ENCODE results near the gene RDH12.
A peak's percentile ranks its signal among the peaks of the same experiment; 100 is the strongest.
"Not testable (repeated sequence)": the region's sequence is repeated elsewhere in the genome, so short reads cannot be mapped to it uniquely, and the experiment has no call there.

The RDH12 gene

DNA sequence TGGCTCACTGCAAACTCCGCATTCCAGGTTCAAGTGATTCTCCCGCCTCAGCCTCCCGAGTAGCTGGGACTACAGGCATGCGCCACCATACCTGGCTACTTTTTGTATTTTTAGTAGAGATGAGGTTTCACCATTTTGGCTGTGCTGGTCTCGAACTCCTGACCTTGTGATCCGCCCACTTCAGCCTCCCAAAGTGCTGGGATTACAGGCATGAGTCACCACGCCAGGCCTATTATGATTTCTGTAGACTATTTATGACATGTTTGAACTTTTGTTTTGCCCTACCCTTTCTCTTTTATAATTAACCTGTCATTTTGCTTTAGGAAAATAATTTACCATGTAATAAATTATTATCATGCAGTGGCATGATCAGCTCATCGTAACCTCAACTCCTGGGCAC is at the start of gene RDH12:
TSS of gene RDH12 (plus strand) at position 395 of the 400 bp plus-strand sequence. CDS start 20,757 bp downstream, outside the sequence.
- not testable (repeated sequence) for DNase-seq (ENCODE audit: low read depth, low spot score)

GRCh38 chr14:67652189-67652588 is 49.5 kb upstream of the RDH12 start:
- DNase-seq (ENCODE audit: low read depth, low spot score): no peak

DNA sequence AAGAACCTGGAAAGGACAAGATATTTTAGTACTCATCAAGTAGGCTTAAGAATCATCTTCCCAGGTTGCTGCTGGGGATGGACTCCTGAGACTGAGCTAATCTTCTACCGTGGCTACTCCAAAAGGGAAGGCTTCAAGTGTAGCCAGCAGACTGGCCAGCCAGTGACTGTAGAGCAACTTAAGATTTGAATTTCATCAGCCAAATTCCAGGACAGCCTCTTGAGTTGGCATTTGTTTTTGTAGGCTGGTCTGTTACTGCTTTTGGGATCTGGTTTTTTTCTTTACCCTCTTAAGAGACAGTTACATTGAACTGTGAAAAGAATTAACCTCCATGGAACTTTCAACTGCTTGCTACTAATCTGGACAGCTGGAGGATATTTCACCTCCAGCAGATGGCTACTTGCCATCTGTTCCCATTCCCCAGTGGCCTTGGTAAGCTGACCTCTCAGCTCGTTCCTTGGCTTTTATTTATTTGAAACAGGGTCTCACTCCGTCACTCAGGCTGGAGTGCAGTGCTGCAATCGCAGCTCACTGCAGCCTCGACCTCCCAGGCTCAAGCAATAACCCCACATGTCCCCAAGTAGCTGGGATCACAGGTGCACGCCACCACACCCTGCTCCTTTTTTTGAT is 47.9 kb upstream of the RDH12 start:
- DNase-seq (ENCODE audit: low read depth, low spot score): no peak

- DNase-seq (ENCODE audit: low read depth, low spot score): no peak
Measured at GRCh38 chr14:67663633-67664032, 38.1 kb upstream of the RDH12 start.

- no peak for DNase-seq (ENCODE audit: low read depth, low spot score)
Measured at GRCh38 chr14:67665868-67666267, 35.8 kb upstream of the RDH12 start.

- DNase-seq (ENCODE audit: low read depth, low spot score): peak; percentile 20
Measured at GRCh38 chr14:67666750-67667449, 34.8 kb upstream of the RDH12 start.

DNA sequence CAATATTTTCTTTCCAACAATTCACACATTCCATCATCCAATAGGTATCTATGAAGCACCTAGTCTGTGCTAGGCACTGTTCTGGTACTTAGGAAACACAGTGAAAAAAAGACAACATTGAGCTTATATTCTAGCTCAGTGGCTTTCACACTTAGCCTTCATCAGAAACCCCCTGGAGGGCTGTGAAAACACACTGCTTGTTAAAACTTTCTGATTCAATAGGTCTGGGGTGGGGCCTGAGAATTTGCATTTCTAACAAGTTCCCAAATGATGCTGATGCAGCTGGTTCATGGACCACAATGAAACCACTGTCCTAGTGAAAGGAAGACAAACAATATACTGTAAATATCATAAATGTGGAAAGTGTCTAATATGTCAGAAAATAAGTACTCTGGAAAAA is 33.1 kb upstream of the RDH12 start:
- DNase-seq (ENCODE audit: low read depth, low spot score): no peak

- no peak for DNase-seq (ENCODE audit: low read depth, low spot score)
Measured at GRCh38 chr14:67673451-67673850, 28.2 kb upstream of the RDH12 start.

- DNase-seq (ENCODE audit: low read depth, low spot score): no peak
Measured at GRCh38 chr14:67674139-67674479, 27.6 kb upstream of the RDH12 start.

DNA sequence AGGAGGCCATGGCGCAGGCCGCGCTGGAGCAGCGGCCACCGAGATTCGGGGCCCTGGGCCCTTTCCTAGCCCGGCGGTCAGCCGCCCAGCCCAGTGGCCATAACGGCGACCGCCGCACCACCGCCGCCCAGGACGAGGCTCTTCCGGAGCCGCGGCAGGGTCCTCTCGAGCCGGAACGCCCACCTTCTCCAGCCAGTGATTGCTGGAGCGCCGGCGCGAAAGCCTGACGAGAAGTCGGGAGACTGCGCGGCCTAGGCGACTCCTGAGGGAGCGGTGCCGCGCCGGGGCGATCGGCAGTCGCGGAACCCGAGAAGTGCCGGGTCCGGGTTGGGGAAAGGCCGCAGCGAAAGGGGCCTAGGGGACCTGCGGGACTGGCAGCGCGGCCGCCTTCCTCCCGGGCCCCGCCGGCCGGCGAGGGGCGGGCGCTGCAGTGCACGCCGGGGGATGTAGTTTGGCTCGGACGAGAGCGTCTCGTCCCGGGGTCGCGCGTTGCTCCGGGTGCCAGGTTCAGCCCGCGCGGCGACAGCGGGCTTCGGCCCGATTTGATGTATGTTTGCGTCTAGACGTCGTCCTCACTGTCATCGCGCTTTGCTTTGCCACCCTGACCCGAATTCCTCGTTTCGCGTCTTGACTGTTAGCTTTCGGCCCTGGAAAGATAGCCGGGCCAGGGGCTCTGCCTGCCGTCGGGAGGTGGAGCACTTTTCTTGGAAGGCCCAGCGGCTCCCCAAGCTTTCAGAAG is 27.0 kb upstream of the RDH12 start, which contains the start of gene VTI1B:
TSS of gene VTI1B (minus strand) at position 153 of the 739 bp plus-strand sequence. CDS start at position 10, 143 bp downstream.
- no peak for DNase-seq (ENCODE audit: low read depth, low spot score)

DNA sequence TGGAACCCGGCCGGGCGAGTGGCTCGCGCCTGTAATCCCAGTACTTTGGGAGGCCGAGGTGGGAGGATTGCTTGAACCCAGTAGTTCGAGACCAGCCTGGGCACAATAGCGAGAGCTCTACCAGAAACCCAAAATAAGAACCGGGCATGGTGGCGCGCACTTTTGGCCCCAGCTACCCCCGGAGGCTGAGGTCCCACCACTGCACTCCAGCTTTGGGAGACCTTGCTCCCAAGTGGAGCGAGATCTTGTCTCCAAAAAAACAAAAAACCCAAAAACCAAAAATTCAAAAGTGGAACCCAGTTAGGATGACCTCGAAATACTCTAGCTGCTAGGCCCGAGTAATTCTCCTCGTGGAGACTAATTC is 26.5 kb upstream of the RDH12 start:
- DNase-seq (ENCODE audit: low read depth, low spot score): no peak

DNA sequence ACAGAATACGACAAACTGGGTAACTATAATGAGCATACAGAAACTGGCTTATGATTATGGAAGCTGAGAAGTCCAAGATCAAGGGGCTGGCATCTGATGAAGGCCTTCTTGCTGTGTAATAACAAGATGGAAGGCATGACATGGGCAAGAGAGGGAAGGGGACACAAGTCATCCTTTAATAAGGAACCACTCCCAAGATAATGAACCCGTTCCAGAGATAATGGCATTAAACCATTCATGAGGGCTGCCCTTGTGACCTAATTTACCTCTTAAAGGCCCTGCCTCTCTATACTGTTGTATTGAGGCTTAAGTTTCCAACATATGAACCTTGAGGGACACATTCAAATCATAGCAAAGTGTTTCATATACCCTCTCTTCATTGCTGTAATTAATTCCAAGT is 22.7 kb upstream of the RDH12 start:
- DNase-seq (ENCODE audit: low read depth, low spot score): no peak

- no peak for DNase-seq (ENCODE audit: low read depth, low spot score)
Measured at GRCh38 chr14:67680121-67680602, 21.5 kb upstream of the RDH12 start.

DNA sequence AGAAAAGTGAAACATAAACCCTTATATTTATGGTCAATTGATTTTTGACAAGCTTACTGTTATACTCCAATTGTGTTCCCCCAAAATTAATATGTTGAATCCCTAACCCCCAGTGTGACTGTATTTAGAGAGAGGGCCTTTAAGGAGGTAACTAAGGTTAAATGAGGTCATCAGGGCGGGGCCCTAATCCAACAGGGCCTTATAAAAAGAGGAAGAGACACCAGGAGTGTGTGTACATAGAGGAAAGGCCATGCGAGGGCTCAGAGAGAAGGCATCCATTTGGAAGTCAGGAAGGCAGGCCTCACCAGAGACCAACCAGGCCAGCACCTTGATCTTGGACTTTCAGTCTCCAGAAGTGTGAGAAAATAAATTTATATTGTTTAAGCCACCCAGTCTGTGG is 20.7 kb upstream of the RDH12 start:
- no peak for DNase-seq (ENCODE audit: low read depth, low spot score)

GRCh38 chr14:67683842-67684241 is 17.8 kb upstream of the RDH12 start:
- DNase-seq (ENCODE audit: low read depth, low spot score): no peak

- no peak for DNase-seq (ENCODE audit: low read depth, low spot score)
Measured at GRCh38 chr14:67690011-67690410, 11.7 kb upstream of the RDH12 start.

- peak; percentile 86 for DNase-seq (ENCODE audit: low read depth, low spot score)
Measured at GRCh38 chr14:67694791-67695393, 6.8 kb upstream of the RDH12 start.

- DNase-seq (ENCODE audit: low read depth, low spot score): peak; percentile 75
Measured at GRCh38 chr14:67695394-67695949, 6.2 kb upstream of the RDH12 start, which contains the start of gene RDH11. Gene RDH11 (minus strand): TSS chr14:67695764. CDS start chr14:67695703, 61 bp downstream.

GRCh38 chr14:67697006-67697405 is 4.7 kb upstream of the RDH12 start:
- no peak for DNase-seq (ENCODE audit: low read depth, low spot score)

GRCh38 chr14:67698179-67698578 is 3.5 kb upstream of the RDH12 start:
- no peak for DNase-seq (ENCODE audit: low read depth, low spot score)

DNA sequence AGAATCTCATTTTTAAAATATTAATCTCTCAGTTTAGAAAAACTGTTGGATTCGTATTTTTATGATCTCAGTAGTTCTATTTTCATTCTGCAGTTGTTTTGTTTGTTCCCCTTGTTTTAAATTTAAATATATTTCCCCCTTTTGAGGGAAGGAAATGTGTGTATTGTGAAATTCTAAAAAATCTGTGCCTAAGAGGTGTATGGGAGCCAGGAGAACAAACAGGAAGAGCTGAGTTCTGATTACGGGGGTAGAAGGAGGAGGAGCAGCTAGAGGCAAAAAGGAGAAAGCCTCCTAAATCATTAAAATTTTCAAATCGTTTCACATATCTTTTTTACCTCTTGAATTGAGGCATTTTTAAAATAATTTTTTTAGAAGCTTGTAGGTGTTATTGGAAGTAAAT is 2.3 kb downstream of the RDH12 start:
- no peak for DNase-seq (ENCODE audit: low read depth, low spot score)
